IMR-90 (cell line): ENCODE measurements around the gene IRAK4. TPM values are rescaled to one million over a fixed set of nuclear protein-coding genes. Genes with fewer than 3 reads are reported as not detected.

Experiments used
- ATAC-seq: fragments of 200-7000 bp; cut with Tn5 transposase; 2 replicates; pipeline ENCODE4 v1.9.1; 2020; ENCODE audit warnings: low read depth, mild to moderate bottlenecking, moderate library complexity
- BruUV-seq: library from RNA; stranded (reverse); fragments of 400-500 nt; replicated peaks from 2 replicates; lab custom pipeline; 2021; lab: Mats Ljungman, UMichigan
- CTCF ChIA-PET: fragments of 300-600 bp; formaldehyde crosslinking; extraction: SDS; loops from one replicate; lab custom pipeline; 2021; ENCODE audit warnings: antibody characterized with exemption; lab: Yijun Ruan, JAX
- POLR2A ChIA-PET: fragments of 300-600 bp; sonication (Branson Sonifier 250); formaldehyde crosslinking; loops from one replicate; lab custom pipeline; 2022; ENCODE audit warnings: antibody characterized with exemption; ENCODE audit not compliant: unreplicated experiment; lab: Charles Lee
- DNase-seq: peaks from one replicate; pipeline ENCODE4 v3.0.0; 2013
- H2AFZ ChIP-seq: replicated peaks from 2 replicates; pipeline ENCODE3; 2013; ENCODE audit warnings: low read length, mild to moderate bottlenecking; ENCODE audit not compliant: poor library complexity
- H2AK5ac ChIP-seq: 2 replicates; pipeline ENCODE4 v1.6.1; 2013; ENCODE audit warnings: low read depth, low read length, inconsistent platforms
- H2AK9ac ChIP-seq: replicated peaks from 2 replicates; pipeline ENCODE3; 2013; ENCODE audit warnings: mild to moderate bottlenecking, low read depth, low read length, moderate library complexity; ENCODE audit not compliant: poor library complexity
- H2BK120ac ChIP-seq: 2 replicates; pipeline ENCODE4 v1.6.1; 2013; ENCODE audit warnings: low read depth, low read length, inconsistent platforms
- H2BK15ac ChIP-seq: 3 replicates; pipeline ENCODE4 v1.6.1; 2013; ENCODE audit warnings: low read depth, low read length, inconsistent platforms
- H2BK20ac ChIP-seq: 2 replicates; pipeline ENCODE4 v1.6.1; 2013; ENCODE audit warnings: low read depth, mild to moderate bottlenecking, inconsistent platforms, low read length, moderate library complexity
- H2BK5ac ChIP-seq: 2 replicates; pipeline ENCODE4 v1.6.1; 2013; ENCODE audit warnings: mild to moderate bottlenecking, low read depth, low read length, inconsistent platforms; ENCODE audit not compliant: poor library complexity, severe bottlenecking
- H3K14ac ChIP-seq: replicated peaks from 2 replicates; pipeline ENCODE4 v1.6.1; 2013; ENCODE audit warnings: low read depth, low read length, inconsistent platforms
- H3K18ac ChIP-seq: 2 replicates; pipeline ENCODE4 v1.6.1; 2013; ENCODE audit warnings: low read depth, low read length, control low read depth
- H3K23ac ChIP-seq: 2 replicates; pipeline ENCODE4 v1.6.1; 2013; ENCODE audit warnings: low read depth, low read length, inconsistent platforms
- H3K27ac ChIP-seq: 2 replicates; pipeline ENCODE4 v1.5.1; 2013; ENCODE audit warnings: mild to moderate bottlenecking, control low read depth, low read length; ENCODE audit not compliant: insufficient read depth
- H3K27me3 ChIP-seq: 2 replicates; pipeline ENCODE4 v1.6.1; 2013; ENCODE audit warnings: low read length; ENCODE audit not compliant: control insufficient read depth, insufficient read depth
- H3K36me3 ChIP-seq: 2 replicates; pipeline ENCODE4 v1.6.1; 2013; ENCODE audit warnings: low read length, mixed read lengths; ENCODE audit not compliant: control insufficient read depth, insufficient read depth
- H3K4ac ChIP-seq: 2 replicates; pipeline ENCODE4 v1.6.1; 2013; ENCODE audit warnings: low read depth, low read length, inconsistent platforms
- H3K4me1 ChIP-seq: 2 replicates; pipeline ENCODE4 v1.6.1; 2013; ENCODE audit warnings: low read length, mixed read lengths; ENCODE audit not compliant: control insufficient read depth, insufficient read depth
- H3K4me2 ChIP-seq: 2 replicates; pipeline ENCODE4 v1.6.1; 2013; ENCODE audit warnings: low read depth, mild to moderate bottlenecking, control low read depth, low read length, moderate library complexity
- H3K4me3 ChIP-seq: 2 replicates; pipeline ENCODE4 v1.5.1; 2013; ENCODE audit warnings: low read depth, mild to moderate bottlenecking, control low read depth, low read length, moderate library complexity; ENCODE audit not compliant: insufficient read depth
- H3K56ac ChIP-seq: 2 replicates; pipeline ENCODE4 v1.6.1; 2013; ENCODE audit warnings: low read length, inconsistent platforms; ENCODE audit not compliant: insufficient read depth; ENCODE audit errors: extremely low read depth
- H3K79me1 ChIP-seq, 2 experiments: 2 replicates each; pipeline ENCODE4 v1.6.1; 2013; ENCODE audit warnings: low read length in 2 of 2, inconsistent platforms in 1 of 2, low read depth in 1 of 2
- H3K9ac ChIP-seq: 2 replicates; pipeline ENCODE4 v1.6.1; 2013; ENCODE audit warnings: low read depth, low read length, control low read depth
- H3K9me1 ChIP-seq: 2 replicates; pipeline ENCODE4 v1.6.1; 2013; ENCODE audit warnings: low read length, inconsistent platforms; ENCODE audit not compliant: insufficient read depth
- H3K9me3 ChIP-seq: 2 replicates; pipeline ENCODE4 v1.6.1; 2013; ENCODE audit warnings: low read length; ENCODE audit not compliant: control insufficient read depth, insufficient read depth
- H4K20me1 ChIP-seq: 2 replicates; pipeline ENCODE4 v1.6.1; 2013; ENCODE audit warnings: low read length, inconsistent platforms; ENCODE audit not compliant: insufficient read depth
- H4K5ac ChIP-seq: 2 replicates; pipeline ENCODE4 v1.6.1; 2013; ENCODE audit warnings: mild to moderate bottlenecking, low read depth, low read length, control low read depth
- H4K8ac ChIP-seq, 2 experiments: 2 replicates each; pipeline ENCODE4 v1.6.1; 2013; ENCODE audit warnings: low read depth in 2 of 2, low read length in 2 of 2, control low read depth in 1 of 2, inconsistent platforms in 1 of 2
- H4K91ac ChIP-seq: 2 replicates; pipeline ENCODE4 v1.6.1; 2013; ENCODE audit warnings: low read depth, low read length, inconsistent platforms; ENCODE audit not compliant: insufficient read depth
- BHLHE40 ChIP-seq: fragments of 150-350 bp; IDR thresholded peaks from 2 replicates; pipeline ENCODE4 v1.6.1; 2016; ENCODE audit warnings: mild to moderate bottlenecking, low read depth, low read length
- CEBPB ChIP-seq: IDR thresholded peaks from 2 replicates; pipeline ENCODE4 v1.6.1; 2012; ENCODE audit warnings: low read depth, low read length, improper control_type of control experiment
- FOS ChIP-seq: fragments of 150-350 bp; IDR thresholded peaks from 2 replicates; pipeline ENCODE4 v1.6.1; 2016; ENCODE audit warnings: low read depth, low read length
- MAFK ChIP-seq: IDR thresholded peaks from 2 replicates; pipeline ENCODE4 v1.6.1; 2012; ENCODE audit warnings: low read depth, low read length, improper control_type of control experiment
- SMC3 ChIP-seq: fragments of 150-350 bp; IDR thresholded peaks from 2 replicates; pipeline ENCODE4 v1.6.1; 2016; ENCODE audit warnings: low read depth, mild to moderate bottlenecking, antibody characterized with exemption, low read length, moderate library complexity
- dilution Hi-C: fragments of 300-500 bp; cut with HindIII; formaldehyde crosslinking; loops from one replicate; pipeline ENCODE4 v1.14.3; 2018; ENCODE audit warnings: low sequenced_read_pairs; ENCODE audit not compliant: unreplicated experiment
- in situ Hi-C: fragments of 300-500 bp; cut with MboI; formaldehyde crosslinking; loops from 3 replicates; pipeline ENCODE4 v1.14.3; 2019; ENCODE audit warnings: low sequenced_read_pairs, inconsistent platforms, mixed read lengths
- intact Hi-C: fragments of 100-400 bp; cut with micrococcal nuclease; formaldehyde crosslinking; loops from 2 replicates; pipeline ENCODE4 v1.10.0; 2022
- polyA plus RNA-seq, 3 experiments: library from polyadenylated mRNA; depleted of rRNA; stranded (reverse); fragments of >200 nt; gene quantifications; 2 replicates each; pipeline ENCODE4 v1.2.3, GENCODE V29; 2012; ENCODE audit warnings: low replicate concordance in 1 of 3
- total RNA-seq: library from RNA; depleted of rRNA; stranded (reverse); fragments of >200 nt; gene quantifications from 2 replicates; pipeline ENCODE4 v1.2.3, GENCODE V29; 2012
- TF ChIP-seq, protein P1 (sequence below): conservative IDR thresholded peaks from 2 replicates; pipeline ENCODE4 v1.5.1; 2012; ENCODE audit warnings: mild to moderate bottlenecking, low read depth, low read length, improper control_type of control experiment

Gene IRAK4
- total and polyA plus RNA-seq, 2 of the 4 experiments (the other 2 are of a cell fraction), result 12.6 to 27.6 TPM

DNA sequence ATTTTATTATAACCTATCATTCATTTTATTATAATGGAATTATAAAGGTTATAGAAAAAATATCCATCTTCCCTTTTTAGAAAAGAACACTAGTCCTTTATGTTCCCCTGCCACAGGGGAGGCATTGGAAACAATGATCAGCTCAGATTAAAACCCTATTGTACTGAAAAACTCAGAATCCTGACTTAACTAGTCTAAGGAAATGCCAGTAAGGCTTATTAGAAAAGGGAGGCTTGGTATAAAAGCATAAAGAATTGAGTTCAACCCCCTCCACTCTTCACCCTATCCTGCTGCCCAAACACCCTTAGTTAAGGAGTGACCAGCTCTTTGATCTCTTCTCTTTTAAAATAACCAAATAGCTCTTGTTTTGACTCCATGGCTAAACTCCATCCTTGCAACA, 36.1 kb upstream of the IRAK4 start:
- Histone ChIP-seq H3K14ac (no peak overlapping the region), H3K9me3 (no peaks in the 10 kb centered on the region), H3K23ac (no peak overlapping the region), H2BK120ac (no peak overlapping the region), H3K9me1 (no peaks in the 10 kb centered on the region), H2BK5ac (no peak overlapping the region), H3K4ac (no peak overlapping the region), H3K18ac (no peak overlapping the region), H2BK15ac (no peak overlapping the region), H2AK5ac (no peak overlapping the region), H4K20me1 (no peaks in the 10 kb centered on the region), H3K4me1 (no peaks in the 10 kb centered on the region), H3K9ac (no peak overlapping the region), H3K79me1 (no peaks in the 10 kb centered on the region), H4K5ac (no peak overlapping the region), H3K27me3 (no peaks in the 10 kb centered on the region), H3K4me3 (no peak overlapping the region), H2AFZ (no peak overlapping the region), H2BK20ac (no peak overlapping the region), H2AK9ac (no peak overlapping the region), H3K56ac (no peak overlapping the region), H3K36me3 (no peaks in the 10 kb centered on the region), H3K27ac (no peak overlapping the region), H4K91ac (no peak overlapping the region), H3K4me2 (no peak overlapping the region), H4K8ac (no peak overlapping the region)
- TF ChIP-seq FOS (no peak), MAFK (no peak), CEBPB (no peak), SMC3 (no peak), BHLHE40 (no peak)
- TF ChIP-seq, protein P1, sequence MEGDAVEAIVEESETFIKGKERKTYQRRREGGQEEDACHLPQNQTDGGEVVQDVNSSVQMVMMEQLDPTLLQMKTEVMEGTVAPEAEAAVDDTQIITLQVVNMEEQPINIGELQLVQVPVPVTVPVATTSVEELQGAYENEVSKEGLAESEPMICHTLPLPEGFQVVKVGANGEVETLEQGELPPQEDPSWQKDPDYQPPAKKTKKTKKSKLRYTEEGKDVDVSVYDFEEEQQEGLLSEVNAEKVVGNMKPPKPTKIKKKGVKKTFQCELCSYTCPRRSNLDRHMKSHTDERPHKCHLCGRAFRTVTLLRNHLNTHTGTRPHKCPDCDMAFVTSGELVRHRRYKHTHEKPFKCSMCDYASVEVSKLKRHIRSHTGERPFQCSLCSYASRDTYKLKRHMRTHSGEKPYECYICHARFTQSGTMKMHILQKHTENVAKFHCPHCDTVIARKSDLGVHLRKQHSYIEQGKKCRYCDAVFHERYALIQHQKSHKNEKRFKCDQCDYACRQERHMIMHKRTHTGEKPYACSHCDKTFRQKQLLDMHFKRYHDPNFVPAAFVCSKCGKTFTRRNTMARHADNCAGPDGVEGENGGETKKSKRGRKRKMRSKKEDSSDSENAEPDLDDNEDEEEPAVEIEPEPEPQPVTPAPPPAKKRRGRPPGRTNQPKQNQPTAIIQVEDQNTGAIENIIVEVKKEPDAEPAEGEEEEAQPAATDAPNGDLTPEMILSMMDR, result no peak
- in situ Hi-C loops, result no loop called here
- no TSS peak for BruUV-seq
- no peak for DNase-seq
- POLR2A ChIA-PET, result no interaction called here
- CTCF ChIA-PET, result no interaction called here
- no peak for ATAC-seq
- intact Hi-C loops, result no loop called here
- dilution Hi-C loops, result no loop called here
